ACHN (cell line): Measurements from ENCODE around the gene CLTCL1.

Source experiments
- DNase-seq: peaks from one replicate; pipeline ENCODE4 v3.0.0-alpha.2; 2015
- in situ Hi-C: cut with HindIII; loops from 2 replicates; pipeline ENCODE4 v1.10.0; 2017; ENCODE audit warnings: low sequenced_read_pairs, low pct_ligation_motif_present, low pct_unique_long_range_greater_than_20kb

CLTCL1 gene

GRCh38 chr22:19130959-19131684 lies 160.4 kb downstream of the CLTCL1 start, which contains the start of gene TSSK2:
TSS of gene TSSK2 (plus strand) at chr22:19131308. CDS start at chr22:19131400, 92 bp downstream.
- no peak for DNase-seq
- in situ Hi-C loops, result no loop called here

- DNase-seq, result no peak
- in situ Hi-C loops, result no loop called here
Observed at GRCh38 chr22:19129871-19130270, 161.6 kb downstream of the CLTCL1 start.
